ENCODE measurements around the gene FBLN2. TPM values are rescaled to one million over a fixed set of nuclear protein-coding genes. Genes with fewer than 3 reads are reported as not detected.

The FBLN2 gene
- total RNA-seq, 1 experiment from 2014 or later, result not detected

GRCh38 chr3:13653631-13654279 lies 104.8 kb downstream of the FBLN2 start:
- Histone ChIP-seq H3K9me3 (replicated peaks) (no peaks in the 10 kb centered on the region), H3K27ac (no peak overlapping the region), H3K36me3 (no peaks in the 10 kb centered on the region), H3K4me3 (no peak overlapping the region), H3K27me3 (no peaks in the 10 kb centered on the region; the same call in 1 of the 2 replicates), H3K4me1 (no peaks in the 10 kb centered on the region)
- no peak for DNase-seq

- no peak for DNase-seq
- Histone ChIP-seq H3K4me1 (no peaks in the 10 kb centered on the region), H3K4me3 (no peak overlapping the region), H3K36me3 (no peaks in the 10 kb centered on the region), H3K9me3 (replicated peaks) (no peaks in the 10 kb centered on the region), H3K27ac (no peak overlapping the region), H3K27me3 (no peaks in the 10 kb centered on the region; the same call in 1 of the 2 replicates)
Observed at GRCh38 chr3:13654330-13655060, 105.6 kb downstream of the FBLN2 start.

GRCh38 chr3:13655061-13655913 lies 106.4 kb downstream of the FBLN2 start:
- DNase-seq, result no peak
- Histone ChIP-seq H3K4me1 (no peaks in the 10 kb centered on the region), H3K36me3 (no peaks in the 10 kb centered on the region), H3K27me3 (no peaks in the 10 kb centered on the region; the same call in 1 of the 2 replicates), H3K4me3 (no peak overlapping the region), H3K27ac (no peak overlapping the region), H3K9me3 (replicated peaks) (no peaks in the 10 kb centered on the region)

- H3K36me3 ChIP-seq, result no peaks in the 10 kb centered on the region
- DNase-seq, result no peak
- H3K4me3 ChIP-seq, result no peak overlapping the region
- no peaks in the 10 kb centered on the region for H3K9me3 ChIP-seq (replicated peaks)
- H3K27me3 ChIP-seq, result no peaks in the 10 kb centered on the region
- H3K27ac ChIP-seq, result no peak overlapping the region
- H3K4me1 ChIP-seq, result no peaks in the 10 kb centered on the region
Observed at GRCh38 chr3:13656584-13657301, 107.8 kb downstream of the FBLN2 start.

GRCh38 chr3:13657660-13658435 lies 108.9 kb downstream of the FBLN2 start:
- Histone ChIP-seq H3K9me3 (replicated peaks) (no peaks in the 10 kb centered on the region), H3K27me3 (no peaks in the 10 kb centered on the region), H3K36me3 (no peaks in the 10 kb centered on the region), H3K27ac (no peak overlapping the region), H3K4me1 (no peaks in the 10 kb centered on the region), H3K4me3 (no peak overlapping the region)
- DNase-seq, result peak; percentile 29 to 65

- H3K9me3 ChIP-seq (replicated peaks), result no peaks in the 10 kb centered on the region
- no peak overlapping the region for H3K27ac ChIP-seq
- no peaks in the 10 kb centered on the region for H3K36me3 ChIP-seq
- no peaks in the 10 kb centered on the region for H3K4me1 ChIP-seq
- H3K4me3 ChIP-seq, result no peak overlapping the region
- H3K27me3 ChIP-seq, result no peaks in the 10 kb centered on the region
- DNase-seq, result no peak
Observed at GRCh38 chr3:13658681-13659080, 109.8 kb downstream of the FBLN2 start.

GRCh38 chr3:13659221-13659969 lies 110.5 kb downstream of the FBLN2 start:
- Histone ChIP-seq H3K4me1 (no peaks in the 10 kb centered on the region), H3K9me3 (replicated peaks) (no peaks in the 10 kb centered on the region), H3K36me3 (no peaks in the 10 kb centered on the region), H3K27ac (no peak overlapping the region), H3K4me3 (no peak overlapping the region), H3K27me3 (no peaks in the 10 kb centered on the region)
- DNase-seq, result no peak

- H3K4me1 ChIP-seq, result no peaks in the 10 kb centered on the region
- no peaks in the 10 kb centered on the region for H3K36me3 ChIP-seq
- H3K27ac ChIP-seq, result no peak overlapping the region
- no peaks in the 10 kb centered on the region for H3K27me3 ChIP-seq
- DNase-seq, result no peak
- no peaks in the 10 kb centered on the region for H3K9me3 ChIP-seq (replicated peaks)
- H3K4me3 ChIP-seq, result no peak overlapping the region
Observed at GRCh38 chr3:13660042-13660874, 111.3 kb downstream of the FBLN2 start.

- H3K9me3 ChIP-seq (replicated peaks), result no peaks in the 10 kb centered on the region
- no peak overlapping the region for H3K4me3 ChIP-seq
- no peaks in the 10 kb centered on the region for H3K27me3 ChIP-seq
- no peaks in the 10 kb centered on the region for H3K4me1 ChIP-seq
- no peaks in the 10 kb centered on the region for H3K36me3 ChIP-seq
- DNase-seq, result no peak
- no peak overlapping the region for H3K27ac ChIP-seq
Observed at GRCh38 chr3:13661121-13661520, 112.2 kb downstream of the FBLN2 start.

GRCh38 chr3:13662238-13662847 lies 113.4 kb downstream of the FBLN2 start:
- DNase-seq, result no peak
- Histone ChIP-seq H3K27ac (no peak overlapping the region), H3K9me3 (replicated peaks) (no peaks in the 10 kb centered on the region), H3K4me1 (no peaks in the 10 kb centered on the region), H3K4me3 (no peak overlapping the region), H3K36me3 (no peaks in the 10 kb centered on the region), H3K27me3 (no peaks in the 10 kb centered on the region)

- DNase-seq, result no peak
- Histone ChIP-seq H3K36me3 (no peaks in the 10 kb centered on the region), H3K27me3 (no peaks in the 10 kb centered on the region), H3K4me1 (no peaks in the 10 kb centered on the region), H3K9me3 (replicated peaks) (no peaks in the 10 kb centered on the region), H3K27ac (no peak overlapping the region), H3K4me3 (no peak overlapping the region)
Observed at GRCh38 chr3:13663781-13664535, 115.0 kb downstream of the FBLN2 start.
